ENCODE data around the gene ZNF786. TPM values are rescaled to one million over a fixed set of nuclear protein-coding genes. Genes with fewer than 3 reads are reported as not detected.
"Not testable (repeated sequence)": the region's sequence is repeated elsewhere in the genome, so short reads cannot be mapped to it uniquely, and the experiment has no call there.

ZNF786 gene
- total RNA-seq, 1 donor from 2014 or later = 2.7 TPM

- DNase-seq (no peak), ATAC-seq (no peak)
- intact Hi-C loops (cut with micrococcal nuclease) = no loop called here
These were observed 4.7 kb downstream of the ZNF786 start for GRCh38 chr7:149085866-149086265.

- ATAC-seq = no peak
- DNase-seq = no peak
- intact Hi-C loops (cut with micrococcal nuclease) = no loop called here
These were observed 6.1 kb downstream of the ZNF786 start for GRCh38 chr7:149084407-149084806.

- intact Hi-C loops (cut with micrococcal nuclease) = no loop called here
- DNase-seq = no peak
- ATAC-seq = no peak
These were observed 8.6 kb downstream of the ZNF786 start for GRCh38 chr7:149081914-149082313.

GRCh38 chr7:149077594-149077993 lies 12.9 kb downstream of the ZNF786 start:
- DNase-seq = no peak
- intact Hi-C loops (cut with micrococcal nuclease) = no loop called here
- ATAC-seq = no peak

- DNase-seq (no peak), ATAC-seq (no peak)
- intact Hi-C loops (cut with micrococcal nuclease) = no loop called here
These were observed 15.2 kb downstream of the ZNF786 start for GRCh38 chr7:149075286-149075685.

GRCh38 chr7:149074116-149074885 lies 16.2 kb downstream of the ZNF786 start:
- ATAC-seq (no peak), DNase-seq (no peak)
- intact Hi-C loops (cut with micrococcal nuclease) = no loop called here

GRCh38 chr7:149072438-149072775 lies 18.1 kb downstream of the ZNF786 start:
- ATAC-seq = no peak
- intact Hi-C loops (cut with micrococcal nuclease) = no loop called here

GRCh38 chr7:149071641-149072437 lies 18.7 kb downstream of the ZNF786 start:
- intact Hi-C loops (cut with micrococcal nuclease) = no loop called here
- peak; percentile 41 for DNase-seq
- peak; percentile 40 for ATAC-seq

More at GRCh38 chr7:149072438-149072775, 18.1 kb downstream of the ZNF786 start:
- DNase-seq = no peak

GRCh38 chr7:149071182-149071635 lies 19.3 kb downstream of the ZNF786 start:
- ATAC-seq (no peak), DNase-seq (no peak)
- intact Hi-C loops (cut with micrococcal nuclease) = no loop called here

GRCh38 chr7:149070372-149071125 lies 20.0 kb downstream of the ZNF786 start:
- ATAC-seq (no peak), DNase-seq (no peak)
- intact Hi-C loops (cut with micrococcal nuclease) = no loop called here

- DNase-seq = no peak
- intact Hi-C loops (cut with micrococcal nuclease) = no loop called here
- no peak for ATAC-seq
These were observed 22.6 kb downstream of the ZNF786 start for GRCh38 chr7:149067869-149068268.

DNA sequence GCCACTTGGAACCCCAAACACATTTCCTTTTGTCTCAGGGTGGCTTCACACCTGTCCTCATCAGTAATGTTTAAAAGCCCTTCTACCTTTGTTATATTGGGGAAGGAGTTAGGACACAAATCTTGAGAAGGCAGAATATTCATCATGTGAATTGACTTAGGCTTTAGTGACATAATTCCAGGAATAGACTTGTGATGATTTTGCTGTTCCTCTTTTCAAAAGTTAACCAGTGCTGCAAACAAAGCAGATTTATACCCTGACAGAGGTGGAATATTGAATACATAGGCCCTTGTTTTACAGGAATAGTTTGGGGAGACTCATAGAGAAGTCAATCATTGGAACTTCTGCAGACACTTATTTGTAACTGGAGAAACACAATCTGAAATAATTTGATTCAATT lies 27.0 kb downstream of the ZNF786 start:
- DNase-seq (no peak), ATAC-seq (no peak)
- intact Hi-C loops (cut with micrococcal nuclease) = no loop called here

DNA sequence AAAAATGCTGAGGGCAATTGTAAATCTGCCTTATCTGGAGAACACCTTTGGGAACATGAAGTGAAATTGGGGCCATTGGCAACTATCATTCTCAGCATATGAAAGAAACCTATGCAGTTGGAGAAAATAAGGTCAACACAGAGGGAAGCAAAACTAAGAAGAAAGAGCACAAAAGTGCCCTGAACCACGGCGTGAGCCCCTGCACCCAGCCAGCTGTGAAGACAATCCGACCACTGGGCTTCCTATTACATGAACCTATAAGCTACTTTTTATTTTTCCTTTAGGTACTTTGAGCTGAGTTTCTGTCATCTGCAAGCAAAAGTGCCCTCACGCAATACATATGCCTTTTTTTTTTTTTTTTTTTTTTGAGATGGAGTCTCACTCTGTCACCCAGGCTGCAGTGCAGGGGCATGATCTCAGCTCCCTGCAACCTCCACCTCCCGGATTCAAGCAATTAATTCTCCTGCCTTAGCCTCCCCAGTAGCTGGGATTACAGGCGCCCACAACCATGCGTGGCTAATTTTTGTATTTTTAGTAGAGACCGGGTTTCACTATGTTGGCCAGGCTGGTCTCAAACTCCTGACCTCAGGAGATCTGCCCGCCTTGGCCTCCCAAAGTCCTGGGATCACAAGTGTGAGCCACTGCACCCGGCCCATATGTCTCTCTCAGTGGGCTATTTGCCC lies 28.2 kb downstream of the ZNF786 start:
- DNase-seq; ATAC-seq; intact Hi-C loops (cut with micrococcal nuclease): not testable (repeated sequence)

DNA sequence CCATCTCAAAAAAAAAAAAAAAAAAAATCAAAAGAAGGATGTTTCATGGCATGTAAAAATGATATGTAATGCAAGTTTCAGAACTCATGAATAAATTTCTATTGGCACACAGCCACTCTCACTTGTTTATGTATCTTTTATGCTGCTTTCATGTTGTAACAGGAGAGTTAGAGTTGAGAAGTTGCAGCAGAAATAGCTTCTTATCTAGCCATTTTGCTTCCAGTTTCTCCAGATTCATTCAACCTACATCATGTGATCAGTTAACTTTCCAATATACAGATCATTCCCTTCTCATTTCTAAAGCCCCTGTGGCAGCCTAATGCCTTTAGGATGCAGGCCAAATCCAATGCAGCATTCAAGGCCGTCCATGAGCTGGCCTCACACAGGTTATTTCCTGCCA lies 30.4 kb downstream of the ZNF786 start:
- DNase-seq (no peak), ATAC-seq (no peak)
- intact Hi-C loops (cut with micrococcal nuclease) = no loop called here

- intact Hi-C loops (cut with micrococcal nuclease) = no loop called here
- ATAC-seq (no peak), DNase-seq (no peak)
These were observed 36.6 kb downstream of the ZNF786 start for GRCh38 chr7:149053885-149054284.

GRCh38 chr7:149053384-149053783 lies 37.1 kb downstream of the ZNF786 start:
- intact Hi-C loops (cut with micrococcal nuclease) = no loop called here
- no peak for DNase-seq
- ATAC-seq = no peak

DNA sequence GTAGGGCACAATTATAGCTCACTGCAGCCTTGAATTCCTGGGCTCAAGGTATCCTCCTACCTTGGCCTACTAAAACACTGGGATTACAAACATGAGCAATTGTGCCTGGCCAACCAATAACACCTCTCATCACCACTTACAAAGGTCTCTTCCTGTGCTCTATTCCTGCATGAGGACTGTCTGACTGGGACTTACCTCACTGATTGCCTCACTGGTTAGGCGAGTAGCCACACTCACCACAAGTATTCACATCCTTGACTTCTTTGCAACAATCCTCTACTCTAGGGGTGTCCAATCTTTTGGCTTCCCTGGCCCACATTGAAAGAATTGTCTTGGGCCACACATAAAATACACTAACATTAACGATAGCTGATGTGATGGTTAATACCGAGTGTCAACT lies 39.6 kb downstream of the ZNF786 start:
- ATAC-seq (no peak), DNase-seq (no peak)
- intact Hi-C loops (cut with micrococcal nuclease) = no loop called here

DNA sequence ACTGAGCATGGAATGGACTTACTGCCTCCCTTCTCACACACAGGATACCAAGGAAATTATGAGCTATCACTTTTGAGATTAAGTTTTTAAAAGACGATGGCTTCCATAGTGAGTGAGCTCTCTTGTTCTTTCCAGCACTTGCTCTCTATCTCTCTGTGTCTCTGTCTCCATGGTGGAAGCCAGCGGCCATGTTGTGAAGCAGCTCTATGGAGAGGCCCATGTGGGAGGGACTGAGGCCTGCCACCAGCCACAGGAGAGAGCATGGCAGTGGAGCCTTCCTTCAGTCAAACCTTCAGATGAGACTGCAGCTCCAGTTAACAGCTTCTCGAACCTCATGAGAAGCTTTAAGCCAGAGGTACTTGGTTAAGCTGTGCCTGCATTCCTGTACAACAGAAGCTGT lies 41.7 kb downstream of the ZNF786 start:
- intact Hi-C loops (cut with micrococcal nuclease) = no loop called here
- DNase-seq = no peak
- ATAC-seq = no peak

DNA sequence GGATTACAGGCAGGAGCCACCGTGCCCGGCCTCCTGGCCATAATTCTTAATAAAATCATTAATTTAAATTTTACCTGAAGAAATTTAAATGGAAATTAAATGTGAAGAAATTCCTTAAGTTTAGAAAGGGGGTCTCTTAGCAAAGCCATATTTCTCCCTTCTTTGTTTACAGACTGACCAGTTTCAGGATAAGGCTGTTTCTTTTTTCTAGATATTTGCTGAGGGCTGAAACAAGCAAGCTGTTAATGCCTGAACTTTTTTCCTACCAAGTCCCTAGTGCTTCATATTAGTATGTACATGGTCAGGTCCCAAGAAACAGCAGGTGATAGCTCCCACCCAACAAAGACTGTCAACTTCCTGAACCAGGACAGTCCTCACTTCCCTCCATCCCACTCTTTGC lies 44.1 kb downstream of the ZNF786 start:
- intact Hi-C loops (cut with micrococcal nuclease) = no loop called here
- ATAC-seq (no peak), DNase-seq (no peak)
